Measurements from ENCODE around the gene DGUOK.

DNA sequence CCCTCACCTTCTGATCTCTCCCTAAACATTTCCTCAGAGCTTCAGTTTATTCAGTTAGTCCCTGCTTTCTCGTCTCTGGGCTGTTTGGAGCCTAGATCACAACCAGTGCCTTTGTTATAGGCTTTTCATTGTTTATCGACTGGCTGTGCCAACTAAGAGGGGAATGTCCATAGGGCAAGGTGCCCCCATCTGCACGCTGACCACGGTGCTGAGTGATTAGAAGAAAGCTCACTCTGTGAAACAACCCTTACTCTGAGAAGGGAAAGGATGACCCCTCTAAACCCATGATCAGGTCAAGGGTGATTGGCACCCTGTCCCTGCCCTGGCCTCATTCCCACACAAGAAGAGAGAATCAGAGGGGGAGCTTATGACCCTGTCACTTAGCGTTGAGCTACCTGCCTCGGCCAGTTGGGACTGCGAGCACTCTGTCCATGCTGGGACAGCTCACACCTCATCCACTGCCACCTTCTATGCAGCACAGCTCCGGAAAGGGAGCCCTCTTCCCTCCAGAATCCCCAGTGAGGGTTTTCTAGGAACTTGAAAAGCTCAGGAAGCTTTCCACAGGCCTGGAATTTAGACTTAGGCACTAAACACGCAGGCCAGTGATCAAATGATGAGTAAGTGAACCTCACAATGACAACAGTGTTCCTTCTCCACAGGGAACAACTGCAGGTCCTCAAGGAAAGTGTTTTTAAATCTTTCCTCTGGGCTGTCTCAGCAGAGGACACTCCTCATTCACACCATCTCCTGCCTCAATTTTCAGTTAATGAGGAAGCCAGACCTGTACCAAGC, 36.2 kb upstream of the DGUOK start:
- TF ChIP-seq CTCF (conservative IDR thresholded peaks at IDR 0.05) (no peak), ZFX (IDR thresholded peaks at IDR 0.05) (no peak)
